Measurements from ENCODE around the gene TTLL9.
"Not testable (repeated sequence)": the region's sequence is repeated elsewhere in the genome, so short reads cannot be mapped to it uniquely, and the experiment has no call there.

Gene TTLL9, protein sequence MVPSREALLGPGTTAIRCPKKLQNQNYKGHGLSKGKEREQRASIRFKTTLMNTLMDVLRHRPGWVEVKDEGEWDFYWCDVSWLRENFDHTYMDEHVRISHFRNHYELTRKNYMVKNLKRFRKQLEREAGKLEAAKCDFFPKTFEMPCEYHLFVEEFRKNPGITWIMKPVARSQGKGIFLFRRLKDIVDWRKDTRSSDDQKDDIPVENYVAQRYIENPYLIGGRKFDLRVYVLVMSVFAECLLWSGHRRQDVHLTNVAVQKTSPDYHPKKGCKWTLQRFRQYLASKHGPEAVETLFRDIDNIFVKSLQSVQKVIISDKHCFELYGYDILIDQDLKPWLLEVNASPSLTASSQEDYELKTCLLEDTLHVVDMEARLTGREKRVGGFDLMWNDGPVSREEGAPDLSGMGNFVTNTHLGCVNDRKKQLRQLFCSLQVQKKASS

DNA sequence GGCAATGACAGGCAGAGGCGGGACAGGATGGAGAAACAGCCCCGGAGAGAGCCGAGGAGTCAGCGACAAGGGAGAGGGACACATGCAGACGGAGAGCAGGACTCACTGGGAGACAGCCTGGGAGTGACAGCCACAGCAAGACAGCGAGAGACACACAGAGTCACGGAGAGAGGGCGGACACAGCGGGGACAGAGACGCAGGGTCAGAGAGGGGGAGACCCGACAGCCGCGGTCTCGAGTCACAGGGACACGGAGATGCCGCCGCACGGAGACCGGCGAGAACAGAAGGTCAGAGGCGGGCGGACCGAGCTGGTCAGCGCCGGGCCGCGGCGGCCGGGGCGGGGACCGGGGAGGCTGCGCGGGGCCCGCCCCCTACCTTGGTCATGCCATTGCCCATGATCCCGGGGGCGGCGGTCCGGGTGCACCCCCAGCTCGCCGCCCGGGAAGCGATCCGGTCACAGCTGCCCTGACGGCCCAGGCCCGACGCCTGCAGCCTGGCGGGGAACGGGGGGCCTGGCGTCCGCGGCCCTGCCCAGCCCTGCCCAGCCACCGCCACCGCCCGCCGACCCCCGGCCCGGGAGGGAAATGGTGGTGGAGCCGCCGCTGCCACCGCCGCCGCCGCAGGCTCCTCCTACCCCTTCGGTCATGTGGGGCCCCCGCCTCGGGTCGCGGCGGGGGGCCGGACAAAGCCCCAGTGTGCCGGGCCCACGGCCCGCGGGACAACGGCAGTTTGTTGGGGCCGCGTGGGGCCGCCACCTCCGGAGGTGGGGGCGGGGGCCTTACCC is at the start of gene TTLL9, which contains the start of gene DUSP15:
TSS of gene TTLL9 (plus strand) at position 693 of the 784 bp plus-strand sequence. CDS start 493 bp downstream, outside the sequence.
TSS of gene DUSP15 (minus strand) at position 586 of the 784 bp plus-strand sequence. CDS start at position 396, 190 bp downstream.
- no peak for DNase-seq

DNA sequence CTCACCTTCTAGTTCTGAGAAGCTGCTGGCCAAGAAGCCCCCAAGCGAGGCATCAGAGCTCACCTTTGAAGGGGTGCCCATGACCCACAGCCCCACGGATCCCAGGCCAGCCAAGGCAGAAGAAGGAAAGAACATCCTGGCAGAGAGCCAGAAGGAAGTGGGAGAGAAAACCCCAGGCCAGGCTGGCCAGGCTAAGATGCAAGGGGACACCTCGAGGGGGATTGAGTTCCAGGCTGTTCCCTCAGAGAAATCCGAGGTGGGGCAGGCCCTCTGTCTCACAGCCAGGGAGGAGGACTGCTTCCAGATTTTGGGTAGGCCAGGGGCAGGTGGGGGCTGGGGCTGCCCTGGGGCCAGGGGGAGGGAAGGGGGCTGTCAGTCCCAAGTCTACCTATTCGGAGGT is 49.0 kb upstream of the TTLL9 start:
- no peak for DNase-seq

DNA sequence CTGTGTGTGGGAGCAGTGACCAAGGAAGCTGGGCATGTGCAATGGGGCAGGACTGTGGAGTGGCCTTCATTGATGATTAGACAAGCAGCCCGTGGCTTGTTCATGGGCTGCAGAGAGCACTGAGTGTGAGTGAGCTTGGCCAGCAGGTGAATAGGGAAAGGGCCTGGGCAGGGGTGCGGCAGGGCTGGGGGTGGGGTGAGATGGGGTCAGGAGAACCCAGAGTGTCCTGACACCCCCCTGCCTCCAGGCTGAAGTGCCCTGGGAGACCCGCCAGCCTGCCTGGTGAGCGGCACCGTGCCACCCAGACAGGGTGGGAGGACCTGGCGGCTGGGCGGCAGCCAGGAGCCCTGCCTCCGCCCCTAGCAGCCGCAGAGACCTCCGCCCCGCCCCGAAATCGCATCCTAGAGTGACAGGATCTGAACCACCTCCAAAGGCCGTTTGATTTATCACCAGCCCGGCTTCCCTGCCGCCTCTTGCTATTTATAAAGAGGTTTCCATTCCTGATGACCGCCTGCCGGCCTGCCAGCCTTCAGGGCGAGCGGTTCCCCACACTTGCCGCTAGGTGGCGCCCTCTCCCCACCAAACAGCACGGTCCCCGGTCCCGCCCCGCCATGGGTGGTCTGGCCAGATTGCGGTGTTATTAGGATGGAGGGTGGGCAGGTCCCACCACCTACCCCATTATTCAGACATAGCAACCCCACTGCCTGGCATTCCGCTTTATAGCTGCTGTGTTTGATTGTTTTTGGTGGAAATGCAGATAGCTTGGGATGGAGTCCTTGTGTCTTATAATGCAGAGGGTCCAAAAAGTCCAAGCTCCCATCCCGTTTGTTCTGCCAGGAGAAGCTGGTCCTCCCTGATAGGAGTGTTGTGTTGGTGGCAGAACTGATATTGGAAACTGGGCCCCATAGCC is 47.8 kb upstream of the TTLL9 start:
- peak; percentile 66 for DNase-seq

DNA sequence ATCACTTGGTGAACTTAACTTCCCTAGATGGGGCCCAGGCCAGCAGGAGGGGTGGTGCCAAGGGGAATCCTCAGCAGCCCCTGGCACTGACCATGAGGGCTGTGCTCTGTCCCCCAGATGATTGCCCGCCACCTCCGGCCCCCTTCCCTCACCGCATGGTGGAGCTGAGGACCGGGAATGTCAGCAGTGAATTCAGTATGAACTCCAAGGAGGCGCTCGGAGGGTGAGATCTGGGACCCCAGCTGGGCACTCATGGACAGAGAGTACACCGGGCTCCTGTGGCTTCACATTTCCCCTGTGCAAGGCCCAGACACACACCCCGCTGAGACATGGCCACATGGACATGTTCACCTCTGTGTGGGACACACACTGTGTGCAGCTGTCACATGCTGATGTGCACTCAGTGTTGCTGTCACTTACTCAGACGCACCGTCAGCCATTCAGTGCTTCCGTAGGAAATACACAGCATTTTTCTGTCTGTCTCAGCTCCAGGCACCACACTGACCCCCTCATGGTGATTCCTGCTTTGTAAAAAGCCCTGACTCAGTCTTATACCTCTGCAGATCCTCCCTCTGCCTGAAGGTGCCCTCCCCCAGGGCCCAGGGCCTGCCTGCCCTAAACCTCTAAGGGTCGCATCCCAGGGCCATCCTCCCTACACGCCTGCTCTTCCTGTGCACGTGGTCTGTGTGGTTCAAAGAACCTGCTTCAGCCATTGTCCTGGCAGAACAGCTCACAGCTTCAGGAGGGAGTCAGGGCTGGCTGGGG is 46.9 kb upstream of the TTLL9 start:
- no peak for DNase-seq

DNA sequence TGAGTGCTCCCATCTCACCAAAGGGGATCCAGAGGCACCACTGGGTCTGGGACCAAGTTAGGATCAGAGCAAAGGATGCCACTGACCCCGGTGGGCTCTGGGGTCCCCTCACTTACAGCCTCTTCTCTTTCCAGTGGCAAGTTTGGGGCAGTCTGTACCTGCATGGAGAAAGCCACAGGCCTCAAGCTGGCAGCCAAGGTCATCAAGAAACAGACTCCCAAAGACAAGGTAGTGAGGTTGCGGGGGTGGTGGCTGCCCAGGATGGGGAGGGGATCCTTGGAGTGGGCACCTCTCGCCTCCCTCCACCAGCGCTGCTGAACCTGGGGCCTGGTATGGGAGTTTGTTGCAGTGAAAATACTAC is 46.3 kb upstream of the TTLL9 start:
- no peak for DNase-seq

DNA sequence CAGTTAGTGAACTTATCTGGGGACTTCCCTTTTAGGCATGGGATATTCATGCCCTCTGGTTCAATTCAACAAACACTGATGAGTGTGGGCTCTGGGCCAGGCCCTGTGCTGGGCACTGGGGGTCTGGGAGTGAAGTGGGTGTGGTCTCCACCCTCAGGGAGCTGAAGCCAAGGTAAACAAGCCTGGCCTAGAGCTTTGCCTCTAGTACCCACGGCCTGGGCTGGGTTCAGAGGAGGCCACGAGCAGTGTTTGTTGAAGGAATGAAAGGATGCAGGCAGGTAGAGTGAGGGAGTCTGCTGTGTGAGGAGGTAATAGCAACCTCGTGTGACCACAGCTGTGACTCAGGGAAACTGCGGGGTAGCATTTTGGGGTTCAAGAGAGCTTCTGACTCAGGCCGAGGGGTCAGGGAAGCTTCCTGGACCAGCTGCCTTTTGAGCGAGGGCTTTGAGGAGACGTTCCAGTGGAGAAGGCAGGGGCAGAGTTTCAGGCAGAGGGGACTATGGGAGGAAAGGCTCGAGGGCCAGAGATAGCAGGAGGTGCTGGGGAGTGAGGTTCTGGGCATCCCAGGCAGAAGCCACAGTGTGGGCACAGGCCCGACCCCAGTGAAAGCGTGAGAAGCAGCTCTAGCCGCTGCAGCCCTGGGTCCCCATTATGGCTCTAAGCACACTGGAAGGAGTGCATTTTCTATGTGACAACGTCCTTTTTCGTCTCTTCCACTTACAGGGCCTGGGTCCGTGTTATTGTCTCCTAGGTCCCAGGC is 45.7 kb upstream of the TTLL9 start:
- DNase-seq: no peak

DNA sequence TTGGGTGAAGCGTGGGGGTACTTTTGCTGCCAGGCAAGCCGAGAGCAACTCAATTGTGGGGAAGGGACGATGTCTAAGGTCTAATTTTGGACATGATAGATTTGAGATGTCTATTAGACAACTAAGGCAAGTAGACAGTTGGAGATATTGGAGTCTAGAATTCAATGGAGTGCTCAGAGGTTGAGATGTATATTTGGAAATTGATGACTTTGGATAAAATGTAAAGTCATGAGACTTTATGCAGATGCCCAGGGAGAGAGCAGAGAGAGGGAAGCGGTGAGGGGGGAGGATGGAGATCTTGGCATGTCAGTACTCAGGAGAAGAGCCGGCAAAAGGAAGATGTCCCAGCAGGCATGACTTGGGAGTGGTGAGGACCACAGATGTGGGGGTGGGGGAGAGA is 44.4 kb upstream of the TTLL9 start:
- no peak for DNase-seq

DNA sequence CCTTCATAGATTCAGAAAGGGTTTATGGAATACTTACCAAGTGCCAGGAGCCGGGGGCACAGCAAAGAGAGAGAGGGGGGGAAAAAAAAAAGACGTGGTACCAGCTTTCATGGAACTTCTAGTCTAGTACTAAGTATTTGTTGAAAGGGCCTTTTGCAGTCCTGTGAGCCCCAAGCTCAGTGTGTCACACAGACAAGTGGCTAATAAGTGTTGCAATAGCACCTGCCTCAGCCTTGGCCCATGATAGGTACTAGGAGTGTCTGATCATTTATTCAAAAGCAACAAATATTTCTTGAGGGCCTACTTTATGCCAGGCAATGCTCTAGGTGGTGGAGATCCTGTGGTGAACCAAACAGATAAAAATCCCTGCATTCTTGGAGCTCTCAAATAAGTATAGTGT is 43.4 kb upstream of the TTLL9 start:
- no peak for DNase-seq

DNA sequence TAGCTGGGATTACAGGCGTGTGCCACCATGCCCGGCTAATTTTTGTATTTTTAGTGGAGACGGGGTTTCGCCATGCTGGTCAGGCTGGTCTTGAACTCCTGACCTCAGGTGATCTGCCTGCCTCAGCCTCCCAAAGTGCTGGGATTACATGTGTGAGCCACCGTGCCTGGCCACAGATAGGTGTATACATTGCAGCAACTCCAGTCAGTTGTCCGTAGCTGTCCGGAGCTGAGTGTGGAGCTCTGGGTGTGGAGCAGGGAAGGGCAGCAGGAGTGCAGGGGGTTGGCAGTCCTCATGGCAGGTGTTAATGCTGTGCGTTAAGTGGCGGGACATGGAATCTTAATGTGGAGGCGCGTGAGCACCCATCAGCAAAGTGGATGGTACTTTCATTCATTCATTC is 42.4 kb upstream of the TTLL9 start:
- DNase-seq: not testable (repeated sequence)

DNA sequence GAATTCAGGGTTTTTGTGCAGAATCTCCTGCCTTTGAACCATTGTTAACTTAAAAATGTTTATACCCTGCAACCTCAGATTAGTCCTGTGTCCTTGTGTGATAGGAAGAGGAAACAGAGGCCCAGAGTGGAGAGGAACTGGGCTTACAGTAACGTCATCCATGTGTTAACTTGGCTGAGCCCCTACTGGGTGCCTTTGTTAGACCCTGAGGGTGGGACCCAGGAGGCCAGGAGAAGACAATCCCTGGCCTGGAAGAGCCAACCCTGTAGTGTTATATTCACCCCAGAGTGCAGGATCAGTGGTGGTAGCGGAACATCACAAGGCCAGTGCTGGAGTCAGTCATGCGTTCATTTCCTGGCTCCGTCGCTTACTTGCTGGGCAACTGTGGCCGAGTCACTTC is 40.7 kb upstream of the TTLL9 start:
- no peak for DNase-seq

DNA sequence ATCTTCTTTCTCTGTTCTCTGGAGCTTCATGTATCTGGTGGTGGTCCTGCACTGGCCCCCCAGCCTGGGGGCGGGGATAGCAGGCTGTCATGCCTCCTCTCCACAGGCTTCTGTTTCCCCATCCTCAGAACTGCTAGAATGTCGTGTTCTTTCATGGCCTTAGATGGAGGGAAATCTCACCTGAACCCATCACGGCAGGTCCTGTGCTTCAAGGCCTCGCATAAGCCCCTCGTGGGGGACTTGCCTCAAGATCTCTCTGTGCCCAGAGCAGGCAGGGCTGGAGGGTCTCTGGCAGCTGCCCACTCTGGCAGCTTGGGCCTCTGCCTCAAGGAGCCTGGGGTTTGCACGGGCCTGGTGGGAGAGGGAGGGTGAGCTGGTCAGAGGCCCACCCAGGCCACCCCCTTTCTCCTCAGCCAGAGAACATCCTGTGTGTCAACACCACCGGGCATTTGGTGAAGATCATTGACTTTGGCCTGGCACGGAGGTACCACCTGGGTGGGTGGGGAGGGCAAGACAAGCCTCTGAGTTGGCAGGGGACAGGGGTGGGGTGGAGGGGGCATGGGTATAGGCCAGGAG is 39.9 kb upstream of the TTLL9 start:
- no peak for DNase-seq

DNA sequence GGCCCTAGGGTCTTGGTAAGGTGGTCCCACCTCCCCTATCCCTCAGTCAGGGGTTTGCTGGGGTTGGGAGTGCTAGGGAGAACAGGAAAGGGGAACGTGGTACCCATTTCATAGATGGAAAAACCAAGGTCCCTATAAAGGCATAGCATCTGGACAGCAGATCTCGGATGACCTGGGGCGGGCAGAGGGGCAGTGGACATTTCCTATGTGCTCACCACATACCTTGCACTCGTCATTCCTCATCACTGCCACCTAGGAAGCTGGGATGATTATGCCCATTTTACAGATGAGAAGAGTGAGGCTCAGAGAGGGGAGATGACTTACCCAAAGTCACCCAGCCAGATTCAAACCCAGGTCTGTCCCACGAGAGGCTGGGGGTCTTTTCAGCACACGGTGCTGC is 39.2 kb upstream of the TTLL9 start:
- DNase-seq: no peak

DNA sequence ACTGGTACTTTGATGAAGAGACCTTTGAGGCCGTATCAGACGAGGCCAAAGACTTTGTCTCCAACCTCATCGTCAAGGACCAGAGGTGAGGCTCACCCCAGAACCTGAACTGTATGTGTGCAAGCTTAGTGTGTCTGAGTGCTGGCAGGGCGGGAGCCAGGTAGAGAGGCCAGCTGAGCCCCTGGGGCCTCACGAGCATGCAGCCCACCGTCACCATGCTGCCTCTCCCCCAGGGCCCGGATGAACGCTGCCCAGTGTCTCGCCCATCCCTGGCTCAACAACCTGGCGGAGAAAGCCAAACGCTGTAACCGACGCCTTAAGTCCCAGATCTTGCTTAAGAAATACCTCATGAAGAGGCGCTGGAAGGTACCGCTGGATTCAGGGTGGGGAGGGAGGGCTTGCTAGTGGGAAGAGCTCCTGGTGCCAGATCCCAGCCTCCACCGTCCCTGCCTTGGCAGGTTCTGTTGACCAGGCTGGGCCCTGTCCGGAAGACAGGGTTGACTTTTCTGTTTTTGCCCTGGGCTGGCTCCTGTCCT is 38.6 kb upstream of the TTLL9 start:
- no peak for DNase-seq

DNA sequence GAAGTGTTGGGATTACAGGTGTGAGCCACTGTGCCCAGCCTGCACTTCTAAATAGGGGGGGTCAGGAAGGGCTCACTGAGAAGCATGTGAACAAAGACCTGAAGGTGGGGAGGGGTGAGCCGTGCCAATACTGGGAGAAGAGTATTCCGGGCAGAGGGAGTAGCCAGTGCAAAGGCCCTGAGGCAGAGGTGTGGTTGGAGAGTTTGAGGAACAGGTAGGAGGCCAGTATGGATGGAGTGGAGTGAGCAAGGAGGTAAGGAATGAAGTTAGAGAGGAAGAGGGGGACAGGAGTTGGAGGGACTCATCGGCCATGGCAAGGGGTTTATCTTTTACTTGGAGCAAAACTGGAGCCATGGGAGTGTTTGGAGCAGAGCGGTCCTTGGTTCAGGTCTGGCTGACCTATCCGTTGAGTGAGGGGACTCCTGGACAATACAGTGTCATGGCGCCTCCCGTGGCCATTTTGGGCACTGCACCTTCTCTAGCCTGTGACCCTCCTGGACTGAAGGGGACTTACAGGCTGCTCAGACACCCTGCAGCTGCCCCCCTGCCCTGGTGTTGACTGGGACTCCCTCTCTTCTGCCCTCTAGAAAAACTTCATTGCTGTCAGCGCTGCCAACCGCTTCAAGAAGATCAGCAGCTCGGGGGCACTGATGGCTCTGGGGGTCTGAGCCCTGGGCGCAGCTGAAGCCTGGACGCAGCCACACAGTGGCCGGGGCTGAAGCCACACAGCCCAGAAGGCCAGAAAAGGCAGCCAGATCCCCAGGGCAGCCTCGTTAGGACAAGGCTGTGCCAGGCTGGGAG is 37.1 kb upstream of the TTLL9 start:
- no peak for DNase-seq

DNA sequence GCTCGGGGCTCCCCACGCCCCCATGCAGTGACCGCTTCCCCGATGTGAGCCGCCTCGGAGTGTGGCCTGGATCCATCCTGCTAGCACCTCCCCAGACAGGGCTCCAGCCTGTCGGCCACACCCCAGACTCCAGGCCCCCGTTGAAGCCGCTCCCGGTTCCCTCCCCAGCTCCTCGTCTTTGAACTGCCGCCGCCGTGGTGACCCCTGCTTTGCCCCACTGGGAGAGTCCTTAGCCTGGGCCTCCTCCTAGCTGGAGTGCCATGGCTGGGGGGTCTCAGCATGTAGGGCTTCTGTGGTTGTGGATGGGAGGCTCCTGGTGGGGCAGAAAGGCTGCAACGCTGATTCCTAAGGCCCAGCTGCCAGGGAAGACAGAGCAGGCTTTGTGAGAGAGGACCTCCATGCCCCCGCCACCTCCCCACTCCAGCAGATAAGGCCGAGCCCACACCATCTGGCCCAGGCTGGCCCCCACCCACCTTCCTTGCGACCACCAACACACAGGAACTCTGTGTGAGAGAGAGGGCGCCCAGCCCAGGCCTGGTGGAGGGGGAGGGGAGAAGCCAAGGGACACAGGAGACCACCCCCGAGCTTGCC is 36.4 kb upstream of the TTLL9 start:
- DNase-seq: no peak

DNA sequence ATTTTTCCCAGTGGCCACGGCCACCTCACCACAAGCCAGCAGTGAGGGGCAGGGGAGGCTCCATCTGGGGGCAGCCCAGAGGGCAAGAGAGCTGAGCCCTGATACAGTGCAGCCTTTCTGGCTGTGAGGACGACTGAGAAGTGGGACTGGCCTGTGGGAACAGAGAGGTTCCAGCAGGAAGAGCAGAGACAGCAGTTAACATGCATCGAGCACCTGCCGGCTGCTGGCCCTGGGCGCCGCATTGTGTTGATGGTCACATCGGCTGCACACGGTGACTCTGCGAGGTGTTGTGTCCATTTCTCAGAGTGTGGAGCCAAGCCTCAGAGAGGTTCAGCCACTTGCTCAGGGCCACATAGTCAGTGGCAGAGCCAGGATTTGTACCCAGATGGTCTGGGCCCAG is 34.9 kb upstream of the TTLL9 start:
- DNase-seq: no peak

DNA sequence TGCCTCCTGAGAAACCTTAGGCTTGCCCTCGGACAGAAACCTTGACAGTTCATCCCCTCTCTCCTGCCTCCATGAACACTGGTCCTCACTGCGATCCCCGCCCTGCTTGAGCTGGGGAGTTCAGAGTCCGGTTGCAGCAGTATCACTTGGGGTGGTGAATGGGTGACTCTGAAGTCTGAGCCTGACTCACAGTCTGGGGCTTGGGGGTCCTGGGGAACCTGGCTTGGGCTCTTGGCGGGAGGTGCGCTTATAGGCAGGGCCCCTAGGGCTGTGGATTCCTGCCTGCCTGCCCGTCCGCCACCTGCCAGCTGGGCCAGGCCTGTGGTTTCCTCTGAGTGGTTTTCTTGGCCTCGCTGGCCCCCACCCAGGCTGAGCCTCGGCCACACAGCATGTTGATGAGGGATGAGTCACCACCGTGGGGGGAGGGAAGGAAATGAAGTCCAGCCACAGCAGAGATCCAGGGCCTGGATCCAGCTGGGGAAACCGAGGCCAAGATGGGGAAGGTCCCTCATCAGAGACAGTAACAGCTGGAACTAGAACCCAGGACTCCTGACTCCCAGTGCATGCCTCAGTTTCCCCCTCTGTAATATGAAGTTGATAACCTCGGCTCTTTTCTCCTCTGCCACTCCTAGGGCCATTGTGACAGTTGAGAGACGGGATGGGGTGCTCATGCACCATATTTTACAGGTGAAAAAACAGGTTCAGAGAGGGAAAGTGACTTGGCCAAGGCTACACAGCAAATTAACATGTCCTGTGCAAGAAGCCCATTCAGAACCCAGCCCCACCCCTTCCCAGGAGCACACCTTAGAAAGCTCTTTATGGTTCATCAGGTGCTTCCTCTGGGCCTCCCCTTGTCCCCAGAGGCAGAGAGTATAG is 34.2 kb upstream of the TTLL9 start:
- DNase-seq: no peak

DNA sequence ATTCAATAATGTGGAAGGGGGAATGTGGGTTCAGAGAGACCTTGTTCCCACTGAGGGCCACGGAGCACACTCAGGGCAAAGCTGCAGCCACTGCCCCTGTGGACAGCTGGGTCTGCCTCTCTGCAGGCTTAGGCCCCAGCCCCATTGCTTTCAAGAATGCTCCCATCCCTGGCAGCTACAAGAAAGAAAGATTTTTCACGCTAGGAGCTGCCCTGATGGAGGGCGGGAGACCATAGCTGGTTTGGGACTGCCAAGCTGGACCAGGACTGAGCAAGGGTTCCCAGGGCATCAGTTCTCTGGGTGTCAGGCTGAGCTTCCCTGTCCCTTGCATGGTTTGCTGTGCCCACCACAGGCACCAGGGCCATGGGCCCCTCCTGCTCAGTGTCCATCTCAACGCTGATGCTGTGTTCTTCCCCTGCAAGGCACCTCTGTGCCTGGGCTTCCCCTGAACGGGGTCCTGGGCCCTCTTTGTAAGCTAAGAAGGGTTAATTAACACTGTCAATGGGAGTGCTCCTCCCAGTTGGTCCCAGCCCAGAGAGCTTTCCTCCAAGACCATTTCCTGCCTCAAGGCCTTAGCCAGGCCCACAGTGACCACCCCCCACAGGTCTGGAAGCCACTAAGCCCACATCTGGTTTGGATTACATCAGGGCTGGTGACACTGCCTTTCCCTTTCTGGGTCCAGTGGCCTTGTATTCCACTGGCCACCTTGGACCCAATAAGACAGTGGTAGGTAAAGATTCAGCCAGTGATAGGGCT is 33.4 kb upstream of the TTLL9 start:
- no peak for DNase-seq

Data from NCI-H524 treated with DMSO at 0.1 percent for 48 hours (cell line).